HL-60 (cell line): Measurements from ENCODE around the gene CAMKMT.

ENCODE experiments used
- DNase-seq, 2 experiments: peaks; one replicate each; pipeline ENCODE4 v3.0.0-alpha.2; 2010 to 2020; ENCODE audit warnings: low read depth in 1 of 2, low spot score in 1 of 2
- H3K27ac ChIP-seq: fragments of 250-450 bp; sonication (Bioruptor Pico); replicated peaks from 2 replicates; pipeline ENCODE4 v1.5.1; 2020; ENCODE audit warnings: mild to moderate bottlenecking, moderate library complexity
- H3K27me3 ChIP-seq: fragments of 250-450 bp; sonication (Bioruptor Pico); 2 replicates; pipeline ENCODE4 v1.5.1; 2021; ENCODE audit warnings: mild to moderate bottlenecking, moderate library complexity; ENCODE audit not compliant: insufficient read depth, poor library complexity, severe bottlenecking
- H3K4me3 ChIP-seq: replicated peaks from 2 replicates; pipeline ENCODE4 v1.5.1; 2011; ENCODE audit warnings: mild to moderate bottlenecking, control low read depth, low read length; ENCODE audit not compliant: insufficient read depth
- CTCF ChIP-seq: IDR thresholded peaks from one replicate; pipeline ENCODE4 v1.5.1; 2011; ENCODE audit warnings: low read length, control low read depth, inconsistent platforms; ENCODE audit not compliant: insufficient read depth
- GABPA ChIP-seq: IDR thresholded peaks from 2 replicates; pipeline ENCODE4 v1.6.1; 2012; ENCODE audit warnings: low read depth
- POLR2AphosphoS5 ChIP-seq: IDR thresholded peaks from 2 replicates; pipeline ENCODE4 v1.6.1; 2012; ENCODE audit warnings: low read depth
- SPI1 ChIP-seq: IDR thresholded peaks from 2 replicates; pipeline ENCODE4 v1.6.1; 2012; ENCODE audit warnings: low read depth, mild to moderate bottlenecking, borderline replicate concordance
- TF ChIP-seq, protein P1 (sequence below): IDR thresholded peaks from 2 replicates; pipeline ENCODE4 v1.6.1; 2012; ENCODE audit warnings: low read depth; ENCODE audit not compliant: insufficient replicate concordance

CAMKMT gene

GRCh38 chr2:44804406-44805265 is 442.9 kb downstream of the CAMKMT start:
- no peak overlapping the region for H3K4me3 ChIP-seq
- no peak overlapping the region for H3K27ac ChIP-seq
- TF ChIP-seq CTCF = no peak
- TF ChIP-seq SPI1 = no peak
- DNase-seq = no peak
- peaks cover 67% of the 10 kb centered on the region for H3K27me3 ChIP-seq

DNA sequence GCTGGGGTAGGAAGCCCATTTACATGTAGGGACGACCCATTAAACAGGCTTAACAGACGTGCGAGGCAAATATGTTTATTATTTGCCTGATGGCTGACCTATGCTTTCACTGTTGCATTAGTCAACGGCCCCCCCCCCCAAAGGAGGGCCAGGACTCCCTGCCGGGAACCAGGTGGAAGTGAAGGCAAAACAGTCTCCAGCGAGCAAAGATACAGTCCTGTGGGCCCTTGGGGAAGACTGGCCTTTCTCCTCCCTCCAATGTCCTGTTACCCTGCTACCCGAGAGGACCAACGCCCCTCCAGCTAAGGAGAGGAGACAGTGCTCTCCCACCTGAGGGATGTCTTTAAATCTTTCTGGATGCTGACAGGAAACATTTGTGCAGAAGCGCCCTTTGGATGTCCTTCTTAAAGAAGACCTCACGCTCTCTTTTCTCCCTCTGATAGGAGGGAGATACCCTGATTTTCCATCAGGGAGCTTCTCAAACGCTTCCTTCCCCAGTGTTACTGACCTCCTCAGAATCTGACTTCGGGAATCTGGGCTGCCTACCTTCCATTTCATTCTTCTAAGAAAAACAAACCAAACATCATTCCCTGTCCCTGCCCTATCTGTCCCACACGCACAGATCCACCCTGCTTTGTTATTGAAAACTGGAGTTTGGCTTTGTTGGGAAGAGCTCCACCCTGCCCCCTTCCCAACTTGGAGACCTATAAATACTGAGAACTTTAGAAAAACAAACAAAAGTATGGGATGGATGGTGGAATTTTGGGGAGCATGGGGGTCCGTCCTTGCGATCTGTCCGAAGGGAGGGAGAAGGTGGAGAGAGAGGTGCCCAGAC is 443.9 kb downstream of the CAMKMT start:
- Histone ChIP-seq H3K27ac (no peak overlapping the region), H3K4me3 (no peak overlapping the region), H3K27me3 (peaks cover 58% of the 10 kb centered on the region)
- TF ChIP-seq POLR2AphosphoS5 = no peak
- TF ChIP-seq GABPA = no peak
- no peak for TF ChIP-seq SPI1
- TF ChIP-seq CTCF = no peak
- TF ChIP-seq, protein P1, sequence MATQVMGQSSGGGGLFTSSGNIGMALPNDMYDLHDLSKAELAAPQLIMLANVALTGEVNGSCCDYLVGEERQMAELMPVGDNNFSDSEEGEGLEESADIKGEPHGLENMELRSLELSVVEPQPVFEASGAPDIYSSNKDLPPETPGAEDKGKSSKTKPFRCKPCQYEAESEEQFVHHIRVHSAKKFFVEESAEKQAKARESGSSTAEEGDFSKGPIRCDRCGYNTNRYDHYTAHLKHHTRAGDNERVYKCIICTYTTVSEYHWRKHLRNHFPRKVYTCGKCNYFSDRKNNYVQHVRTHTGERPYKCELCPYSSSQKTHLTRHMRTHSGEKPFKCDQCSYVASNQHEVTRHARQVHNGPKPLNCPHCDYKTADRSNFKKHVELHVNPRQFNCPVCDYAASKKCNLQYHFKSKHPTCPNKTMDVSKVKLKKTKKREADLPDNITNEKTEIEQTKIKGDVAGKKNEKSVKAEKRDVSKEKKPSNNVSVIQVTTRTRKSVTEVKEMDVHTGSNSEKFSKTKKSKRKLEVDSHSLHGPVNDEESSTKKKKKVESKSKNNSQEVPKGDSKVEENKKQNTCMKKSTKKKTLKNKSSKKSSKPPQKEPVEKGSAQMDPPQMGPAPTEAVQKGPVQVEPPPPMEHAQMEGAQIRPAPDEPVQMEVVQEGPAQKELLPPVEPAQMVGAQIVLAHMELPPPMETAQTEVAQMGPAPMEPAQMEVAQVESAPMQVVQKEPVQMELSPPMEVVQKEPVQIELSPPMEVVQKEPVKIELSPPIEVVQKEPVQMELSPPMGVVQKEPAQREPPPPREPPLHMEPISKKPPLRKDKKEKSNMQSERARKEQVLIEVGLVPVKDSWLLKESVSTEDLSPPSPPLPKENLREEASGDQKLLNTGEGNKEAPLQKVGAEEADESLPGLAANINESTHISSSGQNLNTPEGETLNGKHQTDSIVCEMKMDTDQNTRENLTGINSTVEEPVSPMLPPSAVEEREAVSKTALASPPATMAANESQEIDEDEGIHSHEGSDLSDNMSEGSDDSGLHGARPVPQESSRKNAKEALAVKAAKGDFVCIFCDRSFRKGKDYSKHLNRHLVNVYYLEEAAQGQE = no peak
- no peak for DNase-seq

DNA sequence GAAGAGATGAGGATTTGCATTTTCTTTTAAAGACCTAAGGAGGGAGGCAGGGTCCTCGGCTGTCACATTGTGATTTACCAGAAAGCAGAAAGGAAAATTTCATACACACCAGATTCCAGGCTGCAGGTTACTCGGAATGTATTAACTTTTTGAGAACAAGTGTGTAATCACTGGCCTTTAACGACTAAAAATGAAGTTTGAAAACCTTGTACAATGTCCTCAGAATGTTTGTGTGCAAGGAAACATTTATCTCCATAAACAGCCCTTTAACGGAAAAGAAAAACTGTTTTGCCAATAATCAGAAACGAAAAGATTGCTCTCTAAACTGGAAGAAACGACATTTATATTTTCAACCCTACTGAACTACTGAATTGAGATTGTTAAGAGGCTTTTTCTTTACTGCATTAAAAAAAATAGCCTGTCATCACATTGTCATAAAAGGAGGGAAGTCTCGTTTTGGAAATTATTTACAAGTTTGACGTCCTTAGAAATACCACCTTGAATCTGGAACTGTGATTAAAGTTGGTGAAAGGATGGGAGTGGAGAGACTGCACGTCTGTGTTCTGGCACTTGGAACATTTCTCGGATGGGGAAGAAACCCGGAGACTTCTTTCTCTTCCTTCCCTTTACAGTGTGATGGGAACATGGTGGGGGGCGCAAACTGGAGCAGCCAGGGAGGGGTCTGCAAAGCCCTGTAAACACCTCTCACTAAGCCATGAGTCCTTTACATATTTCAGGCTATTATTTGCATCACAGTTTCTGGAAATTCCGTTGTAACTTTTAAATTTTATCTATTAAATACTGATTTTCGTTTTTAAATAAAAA is 445.7 kb downstream of the CAMKMT start:
- no peak overlapping the region for H3K4me3 ChIP-seq
- no peak overlapping the region for H3K27ac ChIP-seq
- no peak for TF ChIP-seq SPI1
- no peak for TF ChIP-seq GABPA
- DNase-seq = no peak
- peaks cover 42% of the 10 kb centered on the region for H3K27me3 ChIP-seq

GRCh38 chr2:44810892-44811530 is 449.3 kb downstream of the CAMKMT start:
- no peak for DNase-seq
- TF ChIP-seq, protein P1 = no peak
- TF ChIP-seq CTCF = no peak
- no peak for TF ChIP-seq SPI1
- TF ChIP-seq POLR2AphosphoS5 = no peak
- no peak for TF ChIP-seq GABPA
- Histone ChIP-seq H3K4me3 (no peak overlapping the region), H3K27me3 (peaks cover 13% of the 10 kb centered on the region), H3K27ac (no peak overlapping the region)
